Upper lobe of left lung (tissue), 4 donors: ENCODE results near the gene CTDP1.

Experiments used
- CTCF ChIP-seq, 6 experiments: fragments of 450-650 bp in 4 of 6; fragments of 200-600 bp in 2 of 6; sonication (generic) in 2 of 6; IDR thresholded peaks; one replicate each; pipeline ENCODE4 v1.5.1; 2016 to 2019; ENCODE audit warnings: antibody characterized with exemption in 6 of 6
- EP300 ChIP-seq, 4 donors: sonication (generic); formaldehyde crosslinking; IDR thresholded peaks; one replicate each; pipeline ENCODE4 v1.5.1; 2017; ENCODE audit warnings: antibody characterized with exemption in 4 of 4, control low read depth in 2 of 4
- POLR2A ChIP-seq, 4 donors: fragments of 450-650 bp; IDR thresholded peaks; one replicate each; pipeline ENCODE4 v1.5.1; 2016 to 2017; ENCODE audit warnings: antibody characterized with exemption in 4 of 4, mild to moderate bottlenecking in 2 of 4
- POLR2AphosphoS5 ChIP-seq, 2 donors: sonication (generic); formaldehyde crosslinking; IDR thresholded peaks; one replicate each; pipeline ENCODE4 v1.5.1; 2017; ENCODE audit warnings: antibody characterized with exemption in 2 of 2

GRCh38 chr18:79684283-79684631 lies 4.7 kb downstream of the CTDP1 start:
- TF ChIP-seq CTCF (IDR thresholded peaks at IDR 0.05): no peak
- TF ChIP-seq POLR2AphosphoS5 (IDR thresholded peaks at IDR 0.05): no peak
- TF ChIP-seq POLR2A (IDR thresholded peaks at IDR 0.05): no peak
- TF ChIP-seq EP300 (IDR thresholded peaks at IDR 0.05): no peak
